Mononuclear cell (primary cell): ENCODE results near the gene VWC2. TPM values are rescaled to one million over a fixed set of nuclear protein-coding genes. Genes with fewer than 3 reads are reported as not detected.

Experiments used
- H3K27me3 ChIP-seq: 2 replicates; pipeline ENCODE4 v1.6.0; 2011; ENCODE audit warnings: low read length, control low read depth; ENCODE audit not compliant: insufficient read depth
- H3K4me1 ChIP-seq: 2 replicates; pipeline ENCODE4 v1.5.1; 2011; ENCODE audit warnings: mild to moderate bottlenecking, low read length, control low read depth; ENCODE audit not compliant: insufficient read depth
- H3K4me3 ChIP-seq: 2 replicates; pipeline ENCODE4 v1.5.1; 2011; ENCODE audit warnings: mild to moderate bottlenecking, low read length, moderate library complexity
- H3K9me3 ChIP-seq: 2 replicates; pipeline ENCODE4 v1.5.1; 2011; ENCODE audit warnings: low read depth, mild to moderate bottlenecking, control low read depth, low read length
- total RNA-seq: library from RNA; depleted of rRNA; stranded (reverse); fragments of >200 nt; gene quantifications from one replicate; pipeline ENCODE4 v1.2.3, GENCODE V29; 2012

Gene VWC2
- total RNA-seq, 1 donor = not detected

GRCh38 chr7:49911909-49912308 is 138.5 kb downstream of the VWC2 start:
- Histone ChIP-seq H3K27me3 (no peaks in the 10 kb centered on the region), H3K9me3 (no peaks in the 10 kb centered on the region), H3K4me1 (no peaks in the 10 kb centered on the region), H3K4me3 (no peak overlapping the region)

DNA sequence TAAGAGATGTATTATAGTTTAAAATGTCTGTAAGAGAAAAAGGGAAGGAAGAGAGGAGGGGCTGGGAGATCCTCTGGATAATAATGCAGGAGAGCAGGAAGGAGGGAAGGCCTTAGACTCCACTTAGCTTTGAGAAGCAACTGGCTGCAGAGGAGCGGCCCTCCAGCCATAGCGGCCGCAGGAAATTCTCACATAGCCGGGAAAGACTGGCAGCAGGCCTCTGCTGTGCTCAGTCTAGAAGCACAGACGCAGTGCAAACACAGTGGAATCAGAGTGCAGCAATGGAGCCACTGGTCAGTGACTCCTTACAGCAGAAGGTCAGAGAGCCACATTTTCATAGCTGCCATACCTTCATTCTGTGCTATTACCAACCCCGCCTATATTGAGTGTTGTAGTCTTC is 153.3 kb downstream of the VWC2 start:
- Histone ChIP-seq H3K4me1 (no peaks in the 10 kb centered on the region), H3K4me3 (no peak overlapping the region), H3K9me3 (no peaks in the 10 kb centered on the region), H3K27me3 (no peaks in the 10 kb centered on the region)

- no peak overlapping the region for H3K4me3 ChIP-seq
- H3K27me3 ChIP-seq = no peaks in the 10 kb centered on the region
- no peaks in the 10 kb centered on the region for H3K9me3 ChIP-seq
- H3K4me1 ChIP-seq = no peaks in the 10 kb centered on the region
These were observed 154.2 kb downstream of the VWC2 start for GRCh38 chr7:49927631-49928030.

- Histone ChIP-seq H3K9me3 (no peaks in the 10 kb centered on the region), H3K4me1 (no peaks in the 10 kb centered on the region), H3K27me3 (no peaks in the 10 kb centered on the region), H3K4me3 (no peak overlapping the region)
These were observed 155.3 kb downstream of the VWC2 start for GRCh38 chr7:49928787-49929186.

DNA sequence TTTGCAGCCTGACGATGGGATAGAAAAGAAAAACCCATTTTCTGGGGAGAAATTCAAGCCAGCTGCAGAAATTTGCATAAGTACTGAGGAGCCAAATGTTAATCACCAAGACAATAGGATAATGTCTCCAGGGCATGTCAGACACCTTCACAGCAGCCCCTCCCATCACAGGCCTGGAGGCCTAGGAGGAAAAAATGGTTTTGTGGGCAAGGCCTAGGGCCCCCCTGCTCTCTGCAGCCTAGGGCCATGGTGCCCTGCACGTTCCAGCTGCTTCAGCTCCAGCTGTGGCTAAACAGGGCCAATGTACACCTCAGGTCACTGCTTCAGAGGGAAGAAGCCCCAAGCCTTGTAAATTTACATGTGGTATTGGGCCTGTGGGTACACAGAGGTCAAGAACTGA is 158.2 kb downstream of the VWC2 start:
- Histone ChIP-seq H3K4me3 (no peak overlapping the region), H3K9me3 (no peaks in the 10 kb centered on the region), H3K4me1 (no peaks in the 10 kb centered on the region), H3K27me3 (no peaks in the 10 kb centered on the region)

DNA sequence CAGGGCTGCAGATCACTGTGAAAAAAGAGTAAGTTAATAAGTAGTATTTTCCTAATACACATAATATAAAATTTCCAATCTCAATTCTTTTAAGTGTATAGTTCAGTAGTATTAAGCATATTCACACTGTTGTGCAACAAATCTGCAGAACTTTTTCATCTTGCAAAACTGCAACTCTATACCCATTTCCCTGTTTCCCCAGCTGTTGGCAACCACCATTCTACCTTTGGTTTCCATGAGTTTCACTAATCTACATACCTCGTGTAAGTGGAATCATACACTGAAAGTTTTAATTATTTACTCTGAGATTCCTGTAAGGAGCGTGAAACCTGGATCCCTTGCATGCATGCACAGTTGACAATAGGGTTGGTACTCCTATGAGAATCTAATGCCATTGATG is 164.2 kb downstream of the VWC2 start:
- no peaks in the 10 kb centered on the region for H3K4me1 ChIP-seq
- no peak overlapping the region for H3K4me3 ChIP-seq
- H3K27me3 ChIP-seq = no peaks in the 10 kb centered on the region
- no peaks in the 10 kb centered on the region for H3K9me3 ChIP-seq
